GM18870 (cell line): ENCODE data around the gene RHAG.
"Not testable (repeated sequence)": the region's sequence is repeated elsewhere in the genome, so short reads cannot be mapped to it uniquely, and the experiment has no call there.

Experiments
- ATAC-seq: cut with Tn5 transposase; IDR thresholded peaks from one replicate; pipeline ENCODE4 v1.9.1; 2021; ENCODE audit warnings: moderate library complexity; ENCODE audit not compliant: unreplicated experiment

RHAG gene

GRCh38 chr6:49636713-49637349 lies at the start of gene RHAG:
Gene RHAG, minus strand, starts transcription at chr6:49636839. Its CDS starts 27 bp downstream, at chr6:49636812.
- ATAC-seq: no peak

GRCh38 chr6:49676671-49677281 lies 40.1 kb upstream of the RHAG start:
- ATAC-seq: no peak

GRCh38 chr6:49675816-49676215 lies 39.2 kb upstream of the RHAG start:
- ATAC-seq: no peak

- no peak for ATAC-seq
Measured at GRCh38 chr6:49668083-49668511, 31.5 kb upstream of the RHAG start.

- no peak for ATAC-seq
Measured at GRCh38 chr6:49666930-49667757, 30.5 kb upstream of the RHAG start.

GRCh38 chr6:49666480-49666879 lies 29.8 kb upstream of the RHAG start:
- ATAC-seq: no peak

GRCh38 chr6:49664817-49665216 lies 28.2 kb upstream of the RHAG start:
- ATAC-seq: no peak

GRCh38 chr6:49664054-49664453 lies 27.4 kb upstream of the RHAG start:
- ATAC-seq: not testable (repeated sequence)

- no peak for ATAC-seq
Measured at GRCh38 chr6:49662892-49663261, 26.2 kb upstream of the RHAG start.

- no peak for ATAC-seq
Measured at GRCh38 chr6:49662231-49662891, 25.7 kb upstream of the RHAG start.

- no peak for ATAC-seq
Measured at GRCh38 chr6:49653942-49654341, 17.3 kb upstream of the RHAG start.

GRCh38 chr6:49653438-49653837 lies 16.8 kb upstream of the RHAG start:
- ATAC-seq: no peak

- ATAC-seq: no peak
Measured at GRCh38 chr6:49651239-49651638, 14.6 kb upstream of the RHAG start.

GRCh38 chr6:49649988-49650387 lies 13.3 kb upstream of the RHAG start:
- no peak for ATAC-seq

GRCh38 chr6:49648036-49648435 lies 11.4 kb upstream of the RHAG start:
- ATAC-seq: no peak

- no peak for ATAC-seq
Measured at GRCh38 chr6:49647476-49647875, 10.8 kb upstream of the RHAG start.

- no peak for ATAC-seq
Measured at GRCh38 chr6:49646942-49647341, 10.3 kb upstream of the RHAG start.

- no peak for ATAC-seq
Measured at GRCh38 chr6:49646130-49646824, 9.6 kb upstream of the RHAG start.

- ATAC-seq: no peak
Measured at GRCh38 chr6:49645139-49645538, 8.5 kb upstream of the RHAG start.

- no peak for ATAC-seq
Measured at GRCh38 chr6:49639177-49639817, 2.7 kb upstream of the RHAG start.
